LHCN-M2 (cell line): ENCODE measurements around the gene TMEM129. TPM values are rescaled to one million over a fixed set of nuclear protein-coding genes. Genes with fewer than 3 reads are reported as not detected.

Experiments used
- DNase-seq: peaks from one replicate; pipeline ENCODE4 v3.0.0-alpha.2; 2012; ENCODE audit warnings: low read depth
- total RNA-seq: library from RNA; depleted of rRNA; stranded (reverse); fragments of >200 nt; gene quantifications from 2 replicates; pipeline ENCODE4 v1.2.3, GENCODE V29; 2014

Gene TMEM129
- total RNA-seq, 1 experiment from 2014 or later, result 62.2 TPM

DNA sequence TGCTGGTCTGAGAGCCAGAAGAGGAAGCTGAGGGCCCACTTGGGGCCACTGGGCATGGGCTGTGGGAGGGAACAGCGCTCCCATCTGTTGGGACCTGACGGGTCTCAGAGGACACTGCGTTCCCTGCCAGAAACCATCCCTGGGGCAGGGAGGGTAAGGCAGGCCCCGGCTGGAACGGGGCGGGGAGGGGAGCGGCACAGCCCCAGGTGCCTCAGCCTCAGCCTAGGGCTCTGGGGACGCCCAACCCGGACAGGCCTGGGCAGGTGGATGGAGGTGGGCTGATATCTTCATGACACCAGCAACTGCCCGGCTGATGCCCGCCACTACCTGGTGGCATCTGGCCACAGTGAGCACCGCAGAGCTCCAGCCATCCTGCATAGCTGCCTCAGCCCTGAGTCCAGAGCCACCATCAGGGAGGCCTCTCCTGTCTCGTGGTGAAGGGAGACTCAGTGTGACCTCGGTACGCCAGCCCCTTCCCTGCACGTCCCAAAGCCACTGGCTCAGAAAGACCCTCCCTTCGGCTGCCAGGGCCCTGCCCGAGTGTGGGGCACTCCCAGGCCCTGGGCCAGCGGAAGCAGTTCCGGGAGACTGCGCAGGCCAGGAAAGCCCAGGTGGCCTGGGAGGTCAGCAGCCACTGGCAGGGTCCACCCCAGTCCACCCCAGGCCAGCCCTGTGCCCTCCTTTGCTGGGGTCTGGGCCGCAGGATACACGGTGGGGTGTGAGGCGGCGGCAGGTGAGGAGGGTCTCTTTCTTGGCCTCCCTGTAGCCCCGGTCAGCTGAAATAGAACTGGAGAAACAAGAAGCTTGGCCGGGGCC, 37.4 kb upstream of the TMEM129 start:
- no peak for DNase-seq

DNA sequence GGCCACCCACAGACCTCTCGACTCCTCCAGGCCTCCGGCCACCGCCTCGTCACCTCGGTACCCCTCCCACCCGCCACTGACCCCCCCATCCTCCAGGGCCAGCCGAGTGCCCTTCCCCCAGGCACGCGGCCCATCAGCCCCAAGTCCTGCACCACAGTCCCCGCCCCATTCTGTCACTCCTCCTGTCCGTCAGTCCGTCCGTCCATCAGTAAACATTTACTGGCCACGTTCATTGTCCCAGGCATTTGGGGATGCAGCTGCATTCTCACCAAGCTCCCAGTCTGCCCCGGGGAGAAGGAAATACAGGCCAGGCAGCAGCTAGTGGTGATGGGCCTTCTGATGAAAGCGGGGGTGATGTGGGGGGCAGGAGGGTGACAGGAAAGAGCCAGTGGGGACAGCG, 36.7 kb upstream of the TMEM129 start:
- no peak for DNase-seq

DNA sequence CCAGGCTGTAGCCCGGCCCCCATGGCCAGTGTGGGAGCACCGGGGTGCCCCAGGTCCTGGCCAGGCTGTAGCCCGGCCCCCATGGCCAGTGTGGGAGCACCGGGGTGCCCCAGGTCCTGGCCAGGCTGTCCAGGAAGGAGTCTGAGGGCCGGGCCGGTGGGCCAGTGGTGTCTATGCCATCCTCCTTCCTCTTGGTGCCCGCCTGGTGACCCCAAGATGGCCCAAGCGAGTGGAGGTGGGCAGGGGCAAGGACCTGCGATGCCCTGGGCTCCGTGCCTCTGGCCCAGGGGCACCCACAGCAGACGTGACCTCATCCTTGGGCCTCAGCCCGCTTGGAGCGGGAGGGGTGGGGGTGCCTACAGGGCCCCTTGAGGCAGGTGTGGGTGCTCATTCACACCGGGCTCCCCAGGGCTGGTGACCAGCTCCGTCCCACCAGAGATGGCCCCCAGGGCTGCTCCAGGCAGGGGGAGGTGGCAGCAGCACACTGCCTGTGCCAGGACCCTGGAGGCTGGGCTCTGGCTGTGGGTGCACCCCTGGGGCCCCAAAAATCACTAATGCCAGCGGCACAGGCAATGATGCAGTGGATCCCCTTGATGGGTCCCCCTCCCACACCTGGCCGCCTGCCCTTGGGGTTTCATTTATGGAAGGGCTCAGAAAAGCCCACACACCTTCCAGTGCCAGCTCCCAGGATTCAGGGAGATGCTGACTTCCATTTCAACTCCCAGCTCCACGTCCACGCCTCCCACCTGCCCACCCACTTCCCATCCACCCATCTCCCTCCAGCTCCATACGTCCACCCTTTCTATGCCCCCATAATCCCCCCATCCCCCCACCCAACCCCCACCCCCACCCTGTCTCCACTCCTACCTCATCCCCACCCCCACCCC, 36.0 kb upstream of the TMEM129 start:
- no peak for DNase-seq

DNA sequence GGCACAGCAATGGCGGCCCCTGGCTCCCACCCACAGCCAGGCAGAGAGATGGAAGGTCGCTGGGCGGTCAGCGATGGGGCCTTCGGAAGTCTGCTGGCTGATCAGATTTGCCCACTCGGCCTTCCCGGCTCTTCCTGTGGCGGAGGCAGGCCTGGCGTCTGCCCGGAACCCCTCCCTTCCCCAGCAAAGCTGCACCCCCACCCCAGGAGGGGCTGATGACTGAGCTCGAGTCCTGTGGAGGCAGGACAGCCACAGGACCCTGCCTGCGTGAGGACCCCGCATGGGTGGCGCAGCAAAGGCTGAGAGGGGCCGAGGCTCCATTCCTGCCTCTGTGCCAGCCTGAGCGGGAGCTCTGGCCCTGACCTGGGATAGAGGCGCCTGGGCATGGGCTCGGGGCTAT, 35.0 kb upstream of the TMEM129 start:
- no peak for DNase-seq

DNA sequence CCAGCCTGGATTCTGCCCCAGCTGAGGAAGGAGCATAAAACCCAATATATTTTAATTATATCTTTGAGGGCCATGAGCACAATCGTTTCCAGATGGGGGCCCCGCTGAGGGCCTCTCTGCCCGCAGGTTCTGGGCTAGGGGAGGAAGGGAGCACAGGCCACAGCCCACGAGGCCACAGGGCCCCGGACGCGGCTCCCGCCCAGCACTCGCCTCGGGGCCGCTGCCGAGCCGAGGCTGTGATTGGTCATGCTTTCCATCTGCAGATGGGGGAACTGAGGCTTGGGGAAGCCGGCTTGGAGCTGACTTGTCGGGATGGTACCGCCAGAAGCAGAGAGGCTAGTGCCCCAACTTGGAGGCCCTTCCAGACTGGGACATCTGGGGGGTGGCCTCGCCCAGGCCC, 34.2 kb upstream of the TMEM129 start:
- DNase-seq, result no peak

DNA sequence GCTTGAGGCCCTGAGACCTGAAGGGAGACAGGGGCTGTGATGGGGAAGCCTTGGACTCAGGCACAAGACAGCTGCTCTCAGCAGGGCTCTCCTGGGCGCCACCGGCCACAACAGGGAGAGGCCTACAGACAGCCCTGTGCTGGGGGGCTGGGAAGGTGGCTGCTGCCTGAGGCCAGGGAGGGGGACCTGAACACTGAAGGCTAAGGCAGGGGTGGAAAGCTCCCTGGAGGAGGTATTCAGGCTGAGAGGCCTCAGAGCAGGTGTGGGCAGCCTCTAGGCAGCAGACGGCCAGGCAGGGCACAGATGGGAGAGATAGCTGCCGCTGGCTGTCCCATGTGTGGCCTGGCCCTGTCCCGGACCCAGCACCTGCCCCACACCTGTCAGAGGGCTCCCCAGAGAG, 33.2 kb upstream of the TMEM129 start:
- no peak for DNase-seq

DNA sequence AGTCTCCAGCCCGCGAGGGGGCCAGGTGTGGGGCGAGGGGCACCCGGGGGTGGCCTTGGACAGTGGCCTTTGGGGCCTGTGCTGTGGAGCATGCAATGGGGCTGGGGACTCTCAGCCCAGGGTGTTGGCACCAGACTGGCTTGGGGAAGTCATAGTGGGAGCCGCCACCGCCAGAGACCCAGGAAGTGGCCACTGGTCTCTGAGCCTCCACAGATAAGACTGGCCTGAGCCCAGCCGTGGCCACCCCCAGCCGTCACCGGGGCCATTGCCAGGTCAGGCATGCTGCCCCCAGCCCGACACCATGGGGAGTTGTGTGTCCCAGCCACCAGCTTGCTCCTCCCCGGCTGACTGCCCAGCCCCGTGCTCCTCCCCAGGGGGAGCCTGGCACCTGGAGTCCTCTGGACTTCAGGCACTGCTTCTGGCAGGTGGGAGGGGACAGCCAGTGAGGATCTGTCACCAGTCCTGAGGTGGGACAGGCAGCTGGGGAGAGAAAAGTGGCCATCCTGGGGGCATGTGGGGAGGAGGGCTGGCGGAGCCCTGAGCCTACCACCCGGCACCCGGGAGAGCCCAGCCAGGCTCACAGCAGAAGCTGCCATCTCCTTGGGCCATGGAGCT, 32.7 kb upstream of the TMEM129 start:
- DNase-seq, result no peak

DNA sequence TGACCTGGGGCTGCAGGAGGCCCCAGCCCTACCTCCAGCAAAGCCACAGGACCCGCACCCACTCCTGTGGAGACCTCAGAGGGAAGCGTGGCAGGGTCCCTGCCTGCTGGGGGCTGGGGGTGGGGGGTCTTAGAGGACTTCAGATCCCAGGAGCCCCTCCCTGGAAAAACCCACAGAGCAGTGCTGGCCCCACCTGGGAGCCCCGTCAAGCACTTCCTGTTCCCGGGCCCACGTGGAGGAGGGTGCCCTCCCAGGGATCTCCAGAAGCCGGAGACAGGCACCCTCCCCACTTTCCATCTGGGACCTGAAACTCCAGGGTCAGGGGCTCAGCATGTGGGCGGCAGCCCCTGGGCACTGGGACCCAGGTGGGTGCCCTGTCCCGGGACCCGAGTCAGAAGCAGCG, 32.2 kb upstream of the TMEM129 start:
- DNase-seq, result no peak

DNA sequence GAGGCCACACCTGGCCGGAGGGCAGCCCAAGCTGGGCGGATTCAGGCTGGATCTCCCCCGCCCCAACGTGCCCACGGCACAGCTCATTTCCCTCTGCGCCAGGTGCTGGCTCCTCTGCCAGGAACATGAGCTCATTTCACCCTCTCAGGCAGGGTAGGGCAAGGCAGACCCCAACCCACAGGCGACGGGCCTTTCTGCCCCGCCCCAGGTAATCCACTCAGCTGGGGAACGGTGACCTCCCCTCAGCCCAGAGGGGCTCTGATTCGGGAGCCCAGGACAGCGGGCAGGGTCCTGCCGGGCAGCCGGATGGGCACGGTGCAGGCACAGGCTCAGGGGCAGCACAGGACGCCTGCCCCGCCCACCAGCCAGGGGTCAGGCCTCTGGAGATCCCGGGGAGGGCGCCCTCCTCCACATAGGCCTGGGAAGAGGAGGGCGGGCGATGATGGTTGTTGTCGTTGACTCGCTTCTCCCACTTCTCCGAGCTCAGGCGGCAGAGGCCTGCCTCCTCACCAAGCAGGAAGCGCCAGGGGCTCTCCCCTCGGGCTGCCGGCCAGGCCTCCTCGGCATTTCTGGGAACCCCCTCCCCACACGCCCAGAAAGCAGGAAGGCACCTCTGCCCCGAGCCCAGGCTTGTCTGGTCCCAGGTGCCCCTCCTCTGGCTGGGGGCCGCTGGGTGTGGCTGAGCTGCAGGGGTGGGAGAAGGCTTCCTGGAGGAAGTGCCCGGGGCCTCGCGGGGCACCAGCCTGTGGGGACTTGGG, 31.3 kb upstream of the TMEM129 start:
- no peak for DNase-seq

DNA sequence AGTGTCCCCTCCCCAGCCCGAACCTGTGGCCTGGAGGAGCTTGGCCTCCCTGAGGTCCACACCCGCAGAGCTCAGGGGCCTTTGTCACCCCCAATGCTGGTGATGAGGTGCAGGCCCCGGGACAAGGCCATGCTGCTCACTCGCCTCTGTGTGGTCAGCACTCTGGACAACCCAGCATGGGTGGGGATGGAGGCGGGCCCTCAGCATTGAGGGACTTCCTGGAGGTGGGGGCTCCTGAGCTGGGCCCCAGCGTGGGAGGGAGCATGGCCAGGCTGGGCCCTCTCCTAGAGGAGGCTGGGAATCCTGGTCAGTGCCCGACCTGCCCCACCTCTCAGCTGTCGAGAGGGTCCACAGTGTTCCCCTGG, 30.8 kb upstream of the TMEM129 start:
- DNase-seq, result no peak

DNA sequence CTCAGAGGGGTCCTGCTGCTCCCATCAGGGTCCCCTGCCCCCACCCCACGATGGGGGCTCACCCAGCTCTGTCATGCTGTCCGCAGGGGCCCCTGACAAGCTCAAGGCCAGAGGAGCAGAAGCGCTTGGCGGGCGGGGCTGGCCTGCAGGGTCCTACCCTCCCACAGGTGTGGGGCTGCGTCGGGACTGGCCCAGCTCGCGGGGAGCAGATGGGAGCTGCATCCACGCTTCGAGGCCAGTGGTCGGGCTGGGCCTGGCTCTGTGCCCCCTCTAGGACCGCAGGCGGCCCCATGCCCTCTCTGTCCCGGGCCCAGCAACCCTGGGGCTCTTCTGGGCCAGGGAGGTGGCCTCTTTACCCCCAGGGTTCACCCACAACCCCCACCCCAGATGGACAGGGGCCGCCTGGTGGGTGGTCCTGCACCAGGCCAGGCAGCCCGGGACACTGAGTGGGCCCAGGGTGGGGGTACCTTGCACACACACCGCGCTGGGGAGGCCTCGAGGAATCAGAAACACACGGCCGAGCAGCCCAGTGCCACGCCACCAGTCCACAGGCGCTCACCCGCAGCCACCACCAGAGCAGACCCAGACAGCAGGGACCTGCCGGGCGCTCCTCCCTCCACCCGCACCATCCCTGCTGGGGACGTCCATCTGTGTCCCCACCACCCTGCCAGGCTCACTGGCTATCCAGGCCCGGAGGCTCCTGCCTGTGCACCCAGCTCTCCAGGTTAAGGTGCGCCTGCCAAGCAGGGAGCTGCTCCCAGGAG, 30.2 kb upstream of the TMEM129 start:
- no peak for DNase-seq

DNA sequence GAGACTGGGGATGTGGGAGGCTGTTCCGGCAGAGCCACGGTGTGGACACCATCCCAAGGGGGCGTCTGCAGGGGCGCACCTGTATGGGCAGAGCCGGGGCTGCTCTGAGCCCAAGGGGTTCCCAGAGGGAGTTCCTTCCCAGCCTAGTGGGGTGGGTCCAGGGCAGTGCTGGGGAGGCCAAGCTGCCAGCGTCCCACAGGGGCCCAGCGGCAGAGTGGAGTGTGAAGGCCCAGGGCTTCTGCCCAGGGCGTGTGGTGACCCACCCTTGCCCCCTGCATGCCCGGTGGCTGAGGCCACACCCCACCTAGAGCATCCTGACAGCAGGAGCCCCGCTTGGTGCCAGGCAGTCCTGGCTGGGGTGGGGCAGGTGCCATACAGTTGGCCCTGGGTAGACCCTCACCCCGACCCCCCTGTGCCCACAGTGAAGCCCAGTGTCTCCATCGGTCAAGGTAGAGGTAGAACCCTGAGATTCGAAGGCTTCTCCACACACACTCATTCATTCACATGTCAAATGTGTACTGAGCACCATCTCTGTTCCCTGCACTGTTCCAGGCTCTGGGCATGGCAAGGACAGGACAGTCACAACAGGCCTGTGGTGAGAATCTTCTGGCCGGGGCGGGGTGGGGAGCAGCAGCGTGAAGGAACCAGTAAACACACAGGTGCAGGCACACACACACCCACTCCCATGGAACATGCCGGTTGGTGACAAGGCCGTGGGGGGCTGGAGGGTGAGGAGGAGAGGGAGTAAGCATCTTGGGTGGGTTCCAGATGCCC, 29.4 kb upstream of the TMEM129 start:
- DNase-seq, result no peak

DNA sequence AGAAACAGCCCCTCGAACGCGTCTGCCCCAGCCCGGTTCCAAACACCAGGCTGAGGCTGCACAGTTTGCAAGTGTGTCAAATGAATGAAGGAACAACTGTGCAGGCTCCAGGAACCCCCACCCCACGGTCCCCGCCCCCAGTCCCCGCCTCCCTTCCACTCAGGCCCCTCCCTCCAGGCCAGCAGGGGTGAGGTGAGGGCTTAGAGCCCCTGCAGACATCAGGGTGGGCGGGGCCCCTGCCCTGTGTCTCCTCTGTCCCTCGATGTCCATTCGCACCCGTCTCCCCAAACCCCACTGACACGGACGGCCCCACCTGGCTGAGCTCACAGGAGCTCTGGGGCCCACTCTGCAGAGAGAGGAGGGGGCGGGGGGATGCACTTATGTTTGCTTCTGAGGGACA, 28.7 kb upstream of the TMEM129 start:
- DNase-seq, result no peak

DNA sequence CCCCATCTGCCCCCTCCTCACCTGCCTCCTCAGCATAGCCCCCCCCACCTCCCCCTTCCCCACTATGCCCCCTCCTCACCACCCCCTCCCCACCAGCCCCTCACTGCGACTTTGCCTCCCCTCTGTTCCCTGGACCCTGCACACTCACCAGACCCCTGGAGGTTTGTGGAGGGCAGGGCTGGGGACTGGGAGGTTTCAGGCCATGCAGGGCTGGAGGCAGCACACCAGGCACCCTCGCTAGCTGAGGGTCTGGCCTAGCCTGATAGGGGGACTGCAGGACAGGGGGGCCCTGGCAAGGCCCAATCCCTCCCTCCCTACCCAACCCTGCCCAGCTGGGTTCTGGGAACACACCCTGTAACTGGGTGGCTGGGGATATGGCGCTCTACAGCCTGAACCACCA, 28.2 kb upstream of the TMEM129 start:
- no peak for DNase-seq

DNA sequence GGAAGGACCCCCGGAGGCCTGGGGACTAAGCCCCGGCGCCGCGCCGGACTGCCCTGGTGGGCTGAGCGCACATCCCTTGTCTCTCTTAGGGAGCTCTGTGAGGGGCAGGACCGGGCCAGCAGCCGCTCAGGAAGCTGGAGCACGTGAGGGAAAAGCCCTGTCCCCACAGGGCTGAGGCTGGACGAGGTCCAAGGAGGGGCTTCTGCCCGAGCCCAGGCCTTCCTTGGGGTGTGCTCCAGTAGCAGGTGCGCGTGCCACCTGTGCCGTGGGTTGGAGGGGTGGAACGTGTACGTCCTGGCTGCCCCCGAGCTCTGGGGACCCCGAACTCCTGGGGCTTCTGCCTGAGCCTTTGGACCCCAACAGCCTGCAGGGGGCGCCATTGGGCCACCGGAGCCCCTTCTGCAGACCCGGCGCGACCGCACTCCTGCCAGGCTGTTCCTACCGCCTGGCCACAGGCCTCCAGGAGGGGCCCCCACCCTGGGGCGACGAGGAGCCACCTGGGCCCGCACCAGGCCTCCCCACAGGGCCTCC, 27.4 kb upstream of the TMEM129 start:
- peak; percentile 49 for DNase-seq

DNA sequence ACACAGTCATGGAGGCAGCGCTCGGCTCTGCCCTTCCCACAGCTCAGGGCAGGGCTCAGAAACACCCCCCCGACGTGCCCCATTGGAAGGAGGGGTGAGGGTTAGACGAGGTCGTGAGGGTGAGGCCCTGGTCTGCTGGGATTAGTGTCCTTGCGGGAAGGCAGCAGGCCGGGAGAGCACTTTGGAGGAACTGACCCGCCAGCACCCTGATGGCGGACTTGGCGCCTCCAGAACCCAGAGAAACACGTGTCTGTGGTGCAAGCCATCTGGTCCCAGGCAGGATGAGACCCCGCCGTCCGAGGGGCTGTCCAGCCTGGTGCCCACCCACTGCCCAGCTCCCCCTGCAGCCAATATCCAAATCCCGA, 26.5 kb upstream of the TMEM129 start:
- no peak for DNase-seq

DNA sequence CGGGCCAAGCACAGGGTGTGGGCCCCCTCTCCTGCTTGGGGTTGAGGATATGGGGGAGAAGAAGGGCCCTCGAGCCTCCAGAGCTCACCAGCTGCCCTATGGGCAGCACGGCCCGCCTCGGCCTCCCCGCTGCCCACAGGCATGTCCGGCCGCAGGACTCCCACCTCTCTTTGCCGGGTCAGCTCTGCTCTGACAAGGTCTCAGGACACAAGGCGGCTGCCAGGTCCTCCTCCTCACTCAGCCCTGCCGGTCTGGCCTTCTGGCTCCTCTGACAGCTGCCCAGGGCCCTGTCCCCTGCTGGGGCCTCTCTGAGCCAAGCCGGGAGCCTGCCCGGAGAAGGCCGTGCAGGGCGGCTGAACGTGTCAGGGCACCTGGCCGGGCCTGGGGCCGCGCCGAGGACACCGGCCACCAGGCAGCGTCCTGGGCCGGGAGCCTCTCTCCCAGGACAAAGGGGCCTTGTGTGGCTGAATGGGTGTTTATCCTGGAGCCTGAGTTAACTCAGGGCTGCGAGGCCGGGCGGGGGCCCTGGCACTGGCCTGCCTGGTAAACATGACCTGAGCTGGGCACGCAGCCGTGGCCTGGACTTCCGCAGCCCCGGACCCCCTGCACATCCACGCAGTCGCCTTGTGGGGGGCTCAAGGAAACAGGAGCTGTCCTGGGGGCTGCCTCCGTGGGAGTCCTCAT, 25.9 kb upstream of the TMEM129 start:
- DNase-seq, result no peak

DNA sequence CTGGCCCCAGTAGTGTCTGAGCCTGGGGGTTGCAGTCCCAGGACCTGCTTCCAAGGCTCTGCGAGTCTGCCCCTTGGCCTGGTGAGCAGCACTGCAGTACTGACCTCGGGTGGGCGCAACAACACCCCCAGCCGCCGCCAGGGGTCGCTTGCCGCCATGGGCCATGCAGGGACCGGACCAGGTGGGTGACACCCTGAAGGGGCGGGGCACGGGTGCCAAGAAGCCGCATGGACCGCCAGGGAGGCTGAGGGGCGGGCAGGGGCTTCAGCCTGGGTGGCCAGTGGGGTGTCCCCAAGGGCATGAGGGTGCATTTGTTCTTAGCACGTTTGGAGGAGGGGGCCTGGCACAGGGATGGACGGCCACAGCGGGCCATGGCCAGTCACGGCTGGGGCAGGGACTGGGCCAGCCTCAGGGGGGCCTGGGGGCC, 25.2 kb upstream of the TMEM129 start:
- DNase-seq, result peak; percentile 44

DNA sequence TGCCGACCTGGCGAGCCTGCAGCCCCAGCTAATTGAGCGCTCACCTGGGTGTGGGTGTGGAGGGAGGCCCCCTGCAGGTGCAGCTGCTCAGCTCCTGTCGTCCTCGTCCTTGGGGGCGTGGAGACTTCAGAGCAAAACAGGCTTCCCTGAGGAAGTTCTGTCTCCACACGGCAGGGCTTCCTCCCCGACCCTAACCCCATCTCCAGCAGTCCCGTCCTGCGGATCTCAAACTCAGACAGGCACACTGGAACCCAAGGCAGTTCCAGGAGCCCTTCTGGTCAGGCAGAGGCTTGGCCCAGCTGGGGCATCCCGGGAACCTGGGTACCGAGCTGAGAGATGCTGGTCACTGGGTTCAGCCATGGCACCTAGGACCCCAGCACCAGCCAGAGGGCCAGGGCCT, 24.6 kb upstream of the TMEM129 start:
- no peak for DNase-seq
